K562 treated with DMSO at 1 percent for 12 hours (cell line): ENCODE results near the gene TNPO2. TPM values are rescaled to one million over a fixed set of nuclear protein-coding genes. Genes with fewer than 3 reads are reported as not detected.

Experiments used
- total RNA-seq: library from RNA; unstranded; fragments of 300-600 nt; gene quantifications from 2 replicates; pipeline ENCODE4 v1.2.3, GENCODE V29; 2022; ENCODE audit not compliant: insufficient read depth

Gene TNPO2
- 9.2 and 34.1 TPM in 2 replicates for total RNA-seq

DNA sequence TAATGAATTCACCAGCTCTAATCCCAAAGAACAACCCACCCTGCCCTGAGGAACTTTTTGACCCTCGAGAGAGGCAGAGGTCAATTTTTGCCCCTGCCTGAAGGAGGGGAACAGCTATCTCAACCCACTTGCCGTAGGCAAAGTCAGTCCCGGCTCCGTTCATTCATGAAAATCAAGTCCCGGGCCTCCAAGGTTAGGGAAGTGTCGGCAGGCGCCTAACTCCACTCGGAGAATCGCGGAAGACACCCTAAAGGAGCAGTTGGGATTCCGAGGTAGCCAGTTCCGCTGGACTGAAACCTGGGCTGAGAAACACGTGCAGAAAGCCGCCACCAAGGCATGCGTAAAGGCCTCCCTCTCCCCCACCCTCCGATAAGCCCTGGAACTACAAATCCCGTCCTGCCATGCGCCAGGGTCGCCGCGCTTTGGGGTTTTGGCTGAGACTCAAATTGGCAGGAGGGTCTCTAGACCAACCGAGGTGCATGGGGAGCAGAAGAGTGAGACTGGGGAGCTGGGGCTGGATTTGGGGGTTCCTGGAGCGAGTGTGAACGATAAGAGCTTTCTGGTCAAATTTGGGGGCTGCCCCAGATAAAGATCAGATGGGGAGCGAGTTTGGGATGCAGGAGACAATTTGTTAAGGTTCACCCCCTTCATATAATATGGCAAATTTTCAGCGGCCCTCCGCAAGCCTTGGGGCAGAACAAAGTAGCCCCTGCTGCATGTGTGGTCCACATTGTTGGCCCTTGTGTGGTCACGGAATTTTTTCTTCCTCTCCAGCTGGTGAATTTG, at the start of gene TNPO2:
TSS of gene TNPO2 (minus strand) at position 292 of the 786 bp plus-strand sequence. CDS start 2,955 bp downstream, outside the sequence.

DNA sequence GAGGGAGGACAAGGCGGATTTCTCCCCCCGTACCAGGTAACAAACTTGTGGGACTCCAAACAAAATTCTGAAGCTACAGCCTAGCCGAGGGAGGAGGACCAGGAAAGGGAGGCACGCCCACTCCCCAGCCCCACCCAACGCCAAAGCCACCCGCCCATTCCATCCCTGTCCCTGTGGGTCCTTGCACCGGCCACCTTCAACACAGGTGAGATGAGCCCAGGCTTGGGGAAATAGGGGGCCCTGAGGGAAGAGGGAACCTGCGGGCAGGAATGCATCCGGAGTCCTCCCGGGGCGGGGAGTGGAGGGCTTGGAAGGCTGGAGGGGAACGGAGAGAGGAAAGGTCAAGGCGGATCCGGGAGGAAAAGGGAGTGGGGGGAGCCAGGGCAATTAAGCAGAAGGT, 27.9 kb upstream of the TNPO2 start, which contains the start of gene BEST2:
TSS of gene BEST2 (plus strand) at position 157 of the 400 bp plus-strand sequence. CDS start 802 bp downstream, outside the sequence.

DNA sequence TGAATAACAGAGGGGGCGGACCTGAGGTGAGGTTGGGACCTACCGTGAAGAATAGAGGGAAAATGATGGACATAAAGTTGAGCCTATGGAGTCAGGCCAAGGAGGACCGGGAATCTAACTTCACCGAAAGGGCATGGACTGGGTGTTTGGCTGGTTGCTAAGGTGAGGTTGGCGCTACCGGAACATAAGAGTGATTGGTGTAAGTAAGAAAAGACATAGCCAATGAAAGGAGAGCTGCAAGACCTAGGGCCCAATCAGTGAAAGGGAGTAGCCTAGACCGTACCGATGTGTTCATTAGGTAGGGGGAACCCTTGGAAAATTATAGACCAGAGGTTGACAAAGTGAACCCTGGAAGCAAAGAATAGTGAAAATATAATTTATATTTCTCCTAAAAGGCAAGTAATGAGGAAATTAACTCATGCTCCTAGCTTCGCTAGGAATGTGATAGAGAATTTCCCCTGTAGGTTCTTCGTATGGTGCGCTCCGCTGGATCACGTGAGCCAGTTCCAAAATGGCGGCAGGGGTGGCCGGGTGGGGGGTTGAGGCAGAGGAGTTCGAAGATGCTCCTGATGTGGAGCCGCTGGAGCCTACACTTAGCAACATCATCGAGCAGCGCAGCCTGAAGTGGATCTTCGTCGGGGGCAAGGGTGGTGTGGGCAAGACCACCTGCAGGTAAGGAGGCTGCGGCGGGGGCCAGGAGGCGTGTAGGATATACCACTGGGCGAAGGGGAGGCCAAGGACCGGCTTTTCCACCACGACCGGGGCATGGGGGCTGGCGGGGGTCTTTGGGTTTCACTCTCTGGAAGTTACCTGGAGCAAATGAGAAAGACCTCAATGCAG, 13.5 kb upstream of the TNPO2 start, which contains the start of gene GET3:
TSS of gene GET3 (plus strand) at position 503 of the 840 bp plus-strand sequence. CDS start at position 512, 9 bp downstream.

DNA sequence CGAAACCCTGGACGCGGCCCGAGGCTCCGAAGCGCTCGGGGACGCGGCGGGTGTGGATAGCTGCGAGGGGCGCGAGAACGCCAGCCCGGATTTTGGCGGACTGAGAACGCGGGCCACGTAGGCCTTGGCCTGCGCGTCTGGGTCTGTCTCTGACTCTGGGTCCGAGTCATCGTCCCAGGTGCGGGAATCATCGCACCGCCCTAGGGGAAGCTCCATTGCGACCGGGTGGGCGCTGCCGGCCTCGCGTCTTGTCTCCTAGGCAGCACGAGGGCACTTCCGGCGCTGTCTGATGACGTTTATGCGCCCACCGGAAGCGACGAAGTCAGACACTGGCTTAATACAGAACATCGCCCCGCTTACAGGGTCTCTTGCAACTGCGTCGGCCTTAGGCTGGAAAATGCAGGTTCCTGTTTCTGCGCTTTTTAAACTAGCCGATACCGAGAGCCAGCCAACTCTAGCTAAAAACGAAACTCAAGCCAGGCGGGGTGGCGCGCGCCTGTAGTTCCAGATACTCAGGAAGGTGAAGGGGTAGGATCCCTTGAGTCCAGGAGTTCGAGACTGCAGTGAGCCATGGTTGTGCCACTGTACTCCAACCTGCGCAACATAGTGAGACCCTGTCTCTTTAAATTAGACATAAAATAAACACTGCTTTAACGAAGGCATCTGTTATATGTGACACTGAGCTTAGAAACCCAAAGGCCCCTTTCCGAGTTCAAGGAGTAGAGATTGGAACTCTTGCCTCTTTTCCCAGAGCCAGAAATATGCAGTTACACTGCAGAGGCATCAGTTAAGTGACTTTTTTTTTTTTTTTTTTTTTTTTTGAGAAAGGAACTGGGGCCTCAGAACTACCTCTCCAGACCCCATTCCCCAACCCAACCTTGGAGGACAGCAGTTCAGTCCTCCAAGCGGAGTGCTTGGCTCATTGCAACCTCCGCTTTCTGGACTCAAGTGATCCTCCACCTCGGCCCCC, 27.1 kb downstream of the TNPO2 start, which contains the start of gene FBXW9:
TSS of gene FBXW9 (minus strand) at position 266 of the 970 bp plus-strand sequence. CDS start at position 216, 50 bp downstream.

DNA sequence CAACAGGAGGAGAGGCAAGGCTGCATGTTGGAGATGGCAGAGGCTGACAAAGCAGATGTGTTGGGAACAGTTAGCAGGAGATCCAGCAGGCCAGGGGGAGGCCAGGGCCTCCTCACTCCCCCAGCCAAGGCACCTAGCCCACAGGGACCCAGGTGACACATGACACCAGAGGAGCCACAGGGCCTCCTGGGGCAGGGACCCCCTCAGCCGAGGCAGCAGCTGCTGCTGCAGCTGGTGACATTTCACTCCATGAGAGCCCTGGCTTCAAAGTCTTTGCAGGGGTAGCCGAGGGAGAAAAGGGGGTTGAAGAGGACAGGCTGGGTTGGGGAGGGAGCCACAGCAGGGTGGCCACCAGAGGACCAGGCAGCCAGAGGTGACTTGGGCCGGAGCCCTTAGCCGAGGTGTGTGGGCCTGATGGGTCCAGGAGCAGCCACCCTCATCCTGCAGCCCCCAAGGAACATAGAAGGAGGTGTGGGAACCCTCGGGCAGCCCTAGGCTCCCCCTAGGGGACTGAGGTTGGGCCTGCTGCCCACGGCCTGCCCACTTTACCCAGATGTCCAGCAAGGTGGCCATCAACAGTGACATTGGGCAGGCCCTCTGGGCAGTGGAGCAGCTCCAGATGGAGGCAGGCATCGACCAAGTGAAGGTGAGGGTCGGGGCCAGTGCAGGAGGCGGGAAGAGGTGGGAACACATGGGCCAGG, 36.1 kb downstream of the TNPO2 start, which contains the start of gene GNG14:
TSS of gene GNG14 (plus strand) at position 503 of the 701 bp plus-strand sequence. CDS start at position 554, 51 bp downstream.

DNA sequence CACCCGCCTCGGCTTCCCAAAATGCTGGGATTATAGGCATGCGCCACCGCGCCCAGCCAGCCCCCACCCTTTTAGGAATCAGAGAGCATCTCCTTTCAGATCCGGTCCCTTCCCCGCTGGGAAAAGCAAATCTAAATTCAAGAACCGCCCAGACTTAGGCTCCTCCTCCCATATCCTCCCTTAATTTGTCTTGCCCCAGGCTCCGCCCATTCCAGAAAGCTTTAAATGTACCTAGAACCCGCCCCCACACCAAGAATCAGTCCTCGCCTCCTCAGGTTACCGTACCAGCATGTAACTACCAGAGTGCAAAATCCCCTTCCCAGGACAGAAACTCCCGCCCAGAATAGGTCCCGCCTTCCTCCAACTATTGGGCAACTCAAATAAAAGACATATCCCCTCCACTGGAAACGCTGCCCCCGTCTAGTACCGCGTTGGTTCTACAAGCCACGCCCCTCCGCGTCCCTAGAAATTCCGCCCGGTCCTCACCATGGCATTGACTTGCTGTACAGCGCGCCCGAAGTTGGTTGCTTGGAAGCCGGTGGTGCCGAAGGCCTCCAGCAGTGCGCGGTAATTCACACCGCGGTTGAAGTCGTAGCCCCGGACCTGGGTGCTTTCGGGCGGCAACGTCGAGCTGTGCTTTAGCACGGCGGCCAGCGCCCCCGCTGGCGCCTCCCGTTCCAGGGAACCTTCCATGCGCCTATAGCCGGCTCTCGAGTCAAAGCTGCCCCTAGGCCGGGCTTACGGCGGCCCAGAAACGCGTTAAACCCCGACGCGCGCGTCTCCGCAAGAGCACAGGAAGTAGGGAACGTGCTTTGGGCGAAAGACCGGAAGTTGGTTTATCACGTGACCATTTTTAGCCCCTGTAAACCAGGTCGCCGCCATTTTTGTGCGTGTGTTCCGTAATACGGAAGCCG, 42.4 kb downstream of the TNPO2 start, which contains the start of gene DHPS:
TSS of gene DHPS (minus strand) at position 807 of the 914 bp plus-strand sequence. CDS start at position 693, 114 bp downstream.

DNA sequence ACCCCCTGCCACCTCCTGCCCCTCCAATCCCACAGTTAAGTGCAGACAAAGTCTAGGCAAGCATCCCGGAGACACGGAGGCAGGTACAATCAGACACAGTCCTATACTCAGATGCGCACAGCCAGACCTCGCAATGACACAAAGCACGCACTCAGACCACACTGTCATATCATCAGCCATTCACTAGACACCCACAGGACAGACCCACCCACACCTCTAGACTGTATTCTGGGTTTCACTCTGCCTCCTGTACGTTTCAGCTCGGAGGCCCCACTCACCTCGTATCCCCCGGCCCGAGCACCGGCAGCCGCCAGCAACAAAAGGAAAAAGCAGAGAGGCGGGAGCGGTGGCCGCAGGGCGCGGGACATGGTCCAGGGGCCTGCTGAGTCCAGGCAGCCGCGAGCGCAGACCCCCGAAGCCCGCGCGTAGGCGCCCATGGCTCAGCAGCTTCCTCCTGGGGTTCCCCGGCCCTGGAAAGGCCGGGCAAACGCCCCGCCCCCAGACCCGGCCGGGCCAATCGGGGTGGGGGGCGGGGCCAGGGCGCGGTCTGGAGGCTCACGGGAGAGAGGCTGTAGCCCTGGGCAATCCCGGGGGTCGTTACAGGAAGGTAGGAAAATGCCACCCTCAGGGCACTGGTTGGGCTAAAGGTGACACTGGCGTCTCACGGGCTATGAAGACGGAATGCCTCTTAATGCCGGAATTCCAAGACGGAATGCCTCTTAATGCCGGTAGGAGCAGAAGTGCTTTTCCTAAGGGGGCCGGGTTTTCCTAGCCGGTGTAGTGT, 57.3 kb downstream of the TNPO2 start, which contains the start of the genes MAN2B1 and WDR83:
TSS of gene MAN2B1 (minus strand) at position 478 of the 784 bp plus-strand sequence. CDS start at position 437, 41 bp downstream.
TSS of gene WDR83 (plus strand) at position 543 of the 784 bp plus-strand sequence. CDS start 2,984 bp downstream, outside the sequence.

Other genes with a start within 250 kb of the TNPO2 start
- 0.31 TPM in 1 of 2 replicates, not detected in the other for gene ZNF709, start 239.1 kb downstream of the TNPO2 start, total RNA-seq
- gene ZNF564, start 172.4 kb downstream of the TNPO2 start, total RNA-seq: 4.6 and 5.4 TPM in 2 replicates
- gene ZNF490, start 113.1 kb downstream of the TNPO2 start, total RNA-seq: 1.4 TPM in 1 of 2 replicates, not detected in the other
- gene ZNF791, start 113.0 kb downstream of the TNPO2 start, total RNA-seq: 3.1 and 9.5 TPM in 2 replicates
- gene MAN2B1, start 57.2 kb downstream of the TNPO2 start, total RNA-seq: 63.4 and 103 TPM in 2 replicates
- 13.5 and 16.3 TPM in 2 replicates for gene WDR83, start 57.1 kb downstream of the TNPO2 start, total RNA-seq
- gene DHPS, start 42.1 kb downstream of the TNPO2 start, total RNA-seq: 97.8 and 118 TPM in 2 replicates
- gene GNG14, start 35.9 kb downstream of the TNPO2 start, total RNA-seq: not detected in 2 replicates
- 9.1 and 12.5 TPM in 2 replicates for gene FBXW9, start 27.3 kb downstream of the TNPO2 start, total RNA-seq
- gene TRIR, start 10.8 kb upstream of the TNPO2 start, total RNA-seq: 376 and 560 TPM in 2 replicates
- 80.9 and 100 TPM in 2 replicates for gene GET3, start 13.6 kb upstream of the TNPO2 start, total RNA-seq
- gene BEST2, start 27.9 kb upstream of the TNPO2 start, total RNA-seq: not detected in 2 replicates
- gene HOOK2, start 51.6 kb upstream of the TNPO2 start, total RNA-seq: 13.5 and 17.6 TPM in 2 replicates
- 79.5 and 102 TPM in 2 replicates for gene JUNB, start 67.6 kb upstream of the TNPO2 start, total RNA-seq
- 330 and 389 TPM in 2 replicates for gene PRDX2, start 77.9 kb upstream of the TNPO2 start, total RNA-seq
- 12.6 TPM in 1 of 2 replicates, not detected in the other for gene THSD8, start 78.1 kb upstream of the TNPO2 start, total RNA-seq
- gene RNASEH2A, start 82.7 kb upstream of the TNPO2 start, total RNA-seq: 73.5 and 86.3 TPM in 2 replicates
- 0.58 and 3.6 TPM in 2 replicates for gene RTBDN, start 110.6 kb upstream of the TNPO2 start, total RNA-seq
- gene MAST1, start 114.6 kb upstream of the TNPO2 start, total RNA-seq: 6.1 and 6.4 TPM in 2 replicates
- gene DNASE2, start 157.5 kb upstream of the TNPO2 start, total RNA-seq: 133 and 148 TPM in 2 replicates
- gene KLF1, start 163.3 kb upstream of the TNPO2 start, total RNA-seq: 32.6 and 45.7 TPM in 2 replicates
- gene GCDH, start 167.2 kb upstream of the TNPO2 start, total RNA-seq: 10.5 and 12.8 TPM in 2 replicates
- 0.80 and 1.0 TPM in 2 replicates for gene SYCE2, start 195.4 kb upstream of the TNPO2 start, total RNA-seq
- gene FARSA, start 209.8 kb upstream of the TNPO2 start, total RNA-seq: 120 and 123 TPM in 2 replicates
- 475 and 681 TPM in 2 replicates for gene CALR, start 214.7 kb upstream of the TNPO2 start, total RNA-seq
- 111 and 154 TPM in 2 replicates for gene RAD23A, start 221.9 kb upstream of the TNPO2 start, total RNA-seq
- 33.4 and 52.1 TPM in 2 replicates for gene GADD45GIP1, start 233.3 kb upstream of the TNPO2 start, total RNA-seq
- 1.0 TPM in 1 of 2 replicates, not detected in the other for gene DAND5, start 245.6 kb upstream of the TNPO2 start, total RNA-seq